ENCODE measurements around the gene FNBP1.
A peak's percentile ranks its signal among the peaks of the same experiment; 100 is the strongest.

The FNBP1 gene

DNA sequence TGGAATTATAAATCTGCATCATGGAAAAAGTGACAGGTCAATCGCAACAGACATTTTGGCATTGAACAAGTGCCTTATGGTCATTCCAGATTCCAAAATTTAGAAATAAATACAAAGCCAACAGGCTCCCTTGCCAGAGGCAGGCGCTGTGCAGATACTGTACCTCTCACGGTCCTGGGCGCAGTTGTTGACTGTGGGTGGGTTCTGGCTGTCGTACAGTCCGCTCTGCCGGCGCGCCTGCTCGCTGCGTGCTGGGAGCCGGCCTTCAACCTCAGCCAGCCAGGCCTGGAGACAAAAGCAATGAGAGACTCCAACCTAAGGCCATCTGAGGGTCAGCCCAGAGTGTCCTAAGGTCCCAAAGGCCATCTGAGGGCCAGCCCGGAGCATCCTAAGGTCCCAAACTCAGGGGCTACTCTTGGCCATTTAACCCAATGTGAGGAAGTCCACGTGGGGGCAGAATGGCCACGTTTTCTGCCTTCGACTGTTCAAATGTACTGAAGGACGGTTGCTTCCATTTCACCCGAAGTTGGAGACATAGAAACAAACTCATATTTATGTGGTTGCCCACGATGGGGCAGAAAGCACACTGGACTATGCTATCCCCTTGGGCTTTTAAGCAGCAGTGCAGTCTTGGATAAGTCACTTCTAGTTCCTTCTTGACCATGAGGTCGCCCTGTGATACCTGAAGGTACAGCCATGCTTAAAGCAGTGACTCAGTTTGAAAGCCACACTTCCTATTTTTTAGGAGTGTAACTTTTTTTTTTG is 142.5 kb downstream of the FNBP1 start:
- TF ChIP-seq, protein P1, sequence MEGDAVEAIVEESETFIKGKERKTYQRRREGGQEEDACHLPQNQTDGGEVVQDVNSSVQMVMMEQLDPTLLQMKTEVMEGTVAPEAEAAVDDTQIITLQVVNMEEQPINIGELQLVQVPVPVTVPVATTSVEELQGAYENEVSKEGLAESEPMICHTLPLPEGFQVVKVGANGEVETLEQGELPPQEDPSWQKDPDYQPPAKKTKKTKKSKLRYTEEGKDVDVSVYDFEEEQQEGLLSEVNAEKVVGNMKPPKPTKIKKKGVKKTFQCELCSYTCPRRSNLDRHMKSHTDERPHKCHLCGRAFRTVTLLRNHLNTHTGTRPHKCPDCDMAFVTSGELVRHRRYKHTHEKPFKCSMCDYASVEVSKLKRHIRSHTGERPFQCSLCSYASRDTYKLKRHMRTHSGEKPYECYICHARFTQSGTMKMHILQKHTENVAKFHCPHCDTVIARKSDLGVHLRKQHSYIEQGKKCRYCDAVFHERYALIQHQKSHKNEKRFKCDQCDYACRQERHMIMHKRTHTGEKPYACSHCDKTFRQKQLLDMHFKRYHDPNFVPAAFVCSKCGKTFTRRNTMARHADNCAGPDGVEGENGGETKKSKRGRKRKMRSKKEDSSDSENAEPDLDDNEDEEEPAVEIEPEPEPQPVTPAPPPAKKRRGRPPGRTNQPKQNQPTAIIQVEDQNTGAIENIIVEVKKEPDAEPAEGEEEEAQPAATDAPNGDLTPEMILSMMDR (IDR thresholded peaks at IDR 0.05; ENCODE audit: insufficient read depth, low read depth, low read length, missing control alignments), result no peak
- no peak overlapping the region for H3K4me3 ChIP-seq (ENCODE audit: low read depth, low read length)
- DNase-seq (ENCODE audit: low read depth), result peak; percentile 89

DNA sequence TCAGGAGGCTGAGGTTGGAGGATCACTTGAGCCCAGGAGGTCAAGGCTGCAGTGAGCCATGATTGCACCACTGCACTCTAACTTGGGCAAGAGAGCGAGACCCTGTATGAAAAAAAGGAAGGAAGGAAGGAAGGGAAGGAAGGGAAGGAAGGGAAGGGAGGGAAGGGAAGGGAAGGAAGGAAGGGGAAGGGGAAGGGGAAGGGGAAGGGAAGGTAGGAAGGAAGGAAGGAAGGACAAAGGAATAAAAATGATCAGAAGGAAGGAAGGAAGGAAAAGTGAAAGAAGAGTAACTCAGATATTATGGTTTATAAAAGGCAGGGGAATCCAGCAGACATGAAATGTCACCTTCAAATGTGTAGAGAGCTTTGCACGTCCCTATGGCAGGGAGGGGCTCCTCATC is 143.4 kb downstream of the FNBP1 start:
- no peak overlapping the region for H3K4me3 ChIP-seq (ENCODE audit: low read depth, low read length)
- TF ChIP-seq, protein P1 (IDR thresholded peaks at IDR 0.05; ENCODE audit: insufficient read depth, low read depth, low read length, missing control alignments), result no peak
- DNase-seq (ENCODE audit: low read depth), result no peak

DNA sequence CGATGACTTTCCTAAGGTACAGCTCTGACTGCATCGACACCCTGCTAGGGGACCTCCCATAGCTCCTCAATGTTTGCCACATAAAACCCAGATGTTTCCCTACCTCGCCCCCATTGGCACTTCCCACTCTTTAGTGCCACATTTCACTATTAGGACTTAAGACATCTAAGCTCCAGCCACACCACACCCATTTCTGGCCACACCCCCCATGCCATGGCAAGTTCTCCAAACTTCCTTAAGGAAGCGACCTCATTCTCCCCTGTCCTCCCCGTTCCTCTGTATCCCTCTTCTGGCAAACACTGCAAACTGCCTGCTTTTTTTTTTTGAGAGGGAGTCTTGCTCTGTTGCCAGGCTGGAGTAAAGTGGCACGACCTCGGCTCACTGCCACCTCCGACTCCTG is 144.8 kb downstream of the FNBP1 start:
- H3K4me3 ChIP-seq (ENCODE audit: low read depth, low read length), result no peak overlapping the region
- DNase-seq (ENCODE audit: low read depth), result no peak
- TF ChIP-seq, protein P1 (IDR thresholded peaks at IDR 0.05; ENCODE audit: insufficient read depth, low read depth, low read length, missing control alignments), result no peak

DNA sequence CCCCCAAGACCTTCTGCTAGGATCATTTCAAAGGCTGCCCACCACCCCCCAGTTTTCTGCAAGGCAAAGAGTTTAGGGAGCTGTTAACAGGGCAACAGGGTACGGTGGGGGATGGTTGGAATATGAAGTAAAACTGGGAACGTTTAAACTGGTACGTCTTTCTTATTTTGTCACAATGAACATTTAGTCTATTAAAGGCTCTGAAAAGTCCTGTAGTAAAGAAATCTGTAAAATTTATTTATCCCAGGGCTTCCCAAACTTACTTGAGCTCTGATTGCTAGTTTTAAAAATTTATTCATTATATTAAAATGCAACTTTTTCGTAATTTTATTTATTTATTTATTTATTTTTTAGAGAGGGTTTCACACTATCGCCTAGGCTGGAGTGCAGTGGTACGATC is 145.7 kb downstream of the FNBP1 start:
- TF ChIP-seq, protein P1 (IDR thresholded peaks at IDR 0.05; ENCODE audit: insufficient read depth, low read depth, low read length, missing control alignments), result no peak
- H3K4me3 ChIP-seq (ENCODE audit: low read depth, low read length), result no peak overlapping the region
- DNase-seq (ENCODE audit: low read depth), result no peak

DNA sequence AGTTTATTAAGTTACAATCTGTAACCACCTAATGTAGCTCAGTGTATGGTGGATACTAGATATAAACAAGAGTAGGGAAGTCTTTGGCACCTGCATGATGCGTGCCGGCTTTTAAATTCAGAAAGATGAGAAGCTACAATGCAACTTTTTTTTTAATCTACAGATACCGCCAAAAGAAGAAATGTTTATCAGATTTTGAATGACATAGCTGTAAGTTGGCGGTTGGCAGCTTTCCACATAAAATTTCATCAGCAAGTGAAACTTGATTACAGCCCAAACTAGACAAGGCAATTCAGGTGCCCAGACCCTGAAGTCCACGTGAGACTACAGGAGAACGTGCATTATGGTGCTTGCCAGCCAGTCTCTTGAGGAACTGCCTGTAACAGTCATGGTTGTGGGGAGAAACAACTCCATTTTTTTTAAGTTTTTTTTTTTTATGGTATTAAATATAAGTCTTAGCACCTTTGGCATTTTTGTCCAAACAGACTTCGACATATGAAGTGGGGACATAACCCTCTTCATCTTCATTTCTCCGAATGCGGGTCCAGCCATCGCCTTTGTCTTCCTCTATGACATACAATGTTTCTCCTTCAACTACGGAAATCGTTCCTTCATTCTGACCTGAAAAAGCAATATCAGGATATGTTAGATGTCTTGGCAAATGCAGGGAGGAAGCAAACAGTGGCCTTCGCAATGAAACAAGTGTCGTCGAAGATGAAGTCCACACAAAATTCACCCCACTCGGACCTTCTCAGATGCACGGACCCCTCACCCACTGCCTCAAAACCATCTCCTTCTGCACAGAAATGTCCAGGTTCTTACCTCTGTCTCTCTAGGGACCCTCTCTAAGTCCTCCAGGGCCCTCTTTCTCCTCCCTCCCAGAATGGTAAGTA is 147.4 kb downstream of the FNBP1 start:
- no peak overlapping the region for H3K4me3 ChIP-seq (ENCODE audit: low read depth, low read length)
- no peak for DNase-seq (ENCODE audit: low read depth)
- TF ChIP-seq, protein P1 (IDR thresholded peaks at IDR 0.05; ENCODE audit: insufficient read depth, low read depth, low read length, missing control alignments), result no peak

DNA sequence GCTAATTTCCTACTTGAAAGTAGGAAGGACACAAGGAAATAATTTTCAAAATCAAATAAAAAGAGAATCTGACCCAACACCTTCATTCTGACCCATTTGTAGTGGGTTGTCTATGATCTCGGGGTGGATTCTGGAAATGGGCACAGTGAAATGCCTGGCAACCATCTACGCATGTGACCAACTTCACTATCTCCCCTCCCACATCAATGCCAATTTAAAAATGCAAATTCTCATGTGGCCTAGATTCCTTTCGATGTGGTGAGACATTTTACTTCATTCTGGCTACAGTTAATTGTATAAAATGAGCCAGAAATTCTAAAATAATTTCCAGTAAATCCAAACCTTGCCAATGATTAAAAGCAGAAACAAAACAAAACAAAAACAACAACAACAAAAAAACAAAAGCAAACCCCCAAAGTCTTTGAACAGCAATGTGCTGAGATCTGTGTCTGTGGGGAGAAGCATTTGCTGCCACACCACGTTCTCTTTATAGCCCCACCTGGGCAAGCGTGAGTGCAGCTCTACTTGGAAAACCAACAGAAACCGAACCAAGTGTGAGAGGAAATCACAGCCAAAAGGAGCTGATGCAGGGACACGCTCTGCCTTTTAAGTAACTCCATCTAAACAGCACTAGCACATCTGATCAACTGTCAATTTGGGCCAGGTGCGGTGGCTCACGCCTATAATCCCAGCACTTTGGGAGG is 148.7 kb downstream of the FNBP1 start:
- H3K4me3 ChIP-seq (ENCODE audit: low read depth, low read length), result no peak overlapping the region
- TF ChIP-seq, protein P1 (IDR thresholded peaks at IDR 0.05; ENCODE audit: insufficient read depth, low read depth, low read length, missing control alignments), result no peak
- peak; percentile 48 for DNase-seq (ENCODE audit: low read depth)
